HepG2 (cell line): ENCODE data around the gene SLC45A3. TPM values are rescaled to one million over a fixed set of nuclear protein-coding genes. Genes with fewer than 3 reads are reported as not detected.

Experiments
- CHD2 ChIP-seq: IDR thresholded peaks from 2 replicates; pipeline ENCODE4 v1.6.1; 2011; ENCODE audit warnings: low read depth, low read length, improper control_type of control experiment
- CREB1 ChIP-seq, 2 experiments: fragments of 450-650 bp in 1 of 2; IDR thresholded peaks; 2 replicates each; pipeline ENCODE4 v1.6.1; 2016 to 2017; ENCODE audit warnings: control low read depth in 1 of 2, mild to moderate bottlenecking in 1 of 2, missing compliant biosample characterization in 1 of 2, missing genetic modification characterization in 1 of 2
- ERF ChIP-seq: IDR thresholded peaks from 2 replicates; pipeline ENCODE4 v1.6.1; 2018; ENCODE audit warnings: missing biosample characterization, missing genetic modification reagents
- FOXP1 ChIP-seq, 2 experiments: fragments of 450-650 bp in 1 of 2; IDR thresholded peaks; 2 replicates each; pipeline ENCODE4 v1.6.1; 2017 to 2018; ENCODE audit warnings: antibody characterized with exemption in 1 of 2
- HHEX ChIP-seq: IDR thresholded peaks from 2 replicates; pipeline ENCODE4 v1.6.1; 2016; ENCODE audit warnings: control low read depth
- HOXA3 ChIP-seq: sonication (generic); formaldehyde crosslinking; IDR thresholded peaks from 2 replicates; pipeline ENCODE4 v1.5.0; 2020; ENCODE audit warnings: missing genetic modification reagents
- HOXA5 ChIP-seq: sonication (generic); formaldehyde crosslinking; IDR thresholded peaks from 2 replicates; pipeline ENCODE4 v1.4.0; 2020; ENCODE audit warnings: missing genetic modification reagents
- LCORL ChIP-seq, 2 experiments: fragments of 450-650 bp in 1 of 2; sonication (generic) in 1 of 2; formaldehyde crosslinking in 1 of 2; IDR thresholded peaks; 2 replicates each; pipeline versions ENCODE4 v1.5.0 to v1.6.1; 2017 to 2020; ENCODE audit warnings: antibody characterized with exemption in 1 of 2, missing genetic modification reagents in 1 of 2
- ONECUT2 ChIP-seq: sonication (generic); formaldehyde crosslinking; IDR thresholded peaks from 2 replicates; pipeline ENCODE4 v1.4.0; 2020; ENCODE audit warnings: missing genetic modification reagents
- REST ChIP-seq, 2 experiments: IDR thresholded peaks; 2 replicates each; pipeline ENCODE4 v1.6.1; 2011 to 2012; ENCODE audit warnings: low read length in 2 of 2, borderline replicate concordance in 1 of 2, low read depth in 1 of 2, mild to moderate bottlenecking in 1 of 2, moderate library complexity in 1 of 2
- ZFYVE20 ChIP-seq: sonication (generic); formaldehyde crosslinking; IDR thresholded peaks from 2 replicates; pipeline ENCODE4 v1.8.0; 2023; ENCODE audit warnings: low read depth, mild to moderate bottlenecking, moderate library complexity, missing genetic modification reagents, borderline replicate concordance
- ZMYM2 ChIP-seq: sonication (generic); formaldehyde crosslinking; IDR thresholded peaks from 2 replicates; pipeline ENCODE4 v1.8.0; 2022; ENCODE audit warnings: mild to moderate bottlenecking, missing genetic modification reagents
- ZNF609 ChIP-seq: sonication (generic); formaldehyde crosslinking; IDR thresholded peaks from 2 replicates; pipeline ENCODE4 v1.4.0; 2020; ENCODE audit warnings: mild to moderate bottlenecking, missing genetic modification reagents, borderline replicate concordance
- polyA plus RNA-seq, 8 experiments: library from polyadenylated mRNA; depleted of rRNA in 3 of 8; stranded (reverse) in 7 of 8; unstranded in 1 of 8; fragments of >200 nt; fragmentation: Illumina TruSeq in 4 of 8; extraction: Trizol in 4 of 8; gene quantifications; 2 replicates each; pipeline versions ENCODE4 v1.2.1 to v1.2.3, GENCODE V29; 2011 to 2016; ENCODE audit warnings: low read depth in 4 of 8, missing spikeins in 1 of 8, mixed read lengths in 1 of 8; ENCODE audit not compliant: insufficient read depth in 1 of 8
- total RNA-seq, 5 experiments: library from RNA; depleted of rRNA; stranded (reverse); fragments of >200 nt; fragmentation: Illumina TruSeq; extraction: Trizol; gene quantifications; 2 replicates each; pipeline ENCODE4 v1.2.3, GENCODE V29; 2016; ENCODE audit warnings: low read depth in 1 of 5
- TF ChIP-seq, protein P1 (sequence below): sonication (generic); formaldehyde crosslinking; conservative IDR thresholded peaks from 2 replicates; pipeline ENCODE4 v1.5.0; 2020; ENCODE audit warnings: missing genetic modification reagents
- TF ChIP-seq, protein P2 (sequence below): sonication (generic); formaldehyde crosslinking; IDR thresholded peaks from 2 replicates; pipeline ENCODE4 v1.4.0; 2020; ENCODE audit warnings: missing genetic modification reagents, borderline replicate concordance

SLC45A3 gene
- total and polyA plus RNA-seq, 2 of the 13 experiments (the other 11 are each of a cell fraction or from before 2014, with no cell fraction given): 3.4 to 4.1 TPM

DNA sequence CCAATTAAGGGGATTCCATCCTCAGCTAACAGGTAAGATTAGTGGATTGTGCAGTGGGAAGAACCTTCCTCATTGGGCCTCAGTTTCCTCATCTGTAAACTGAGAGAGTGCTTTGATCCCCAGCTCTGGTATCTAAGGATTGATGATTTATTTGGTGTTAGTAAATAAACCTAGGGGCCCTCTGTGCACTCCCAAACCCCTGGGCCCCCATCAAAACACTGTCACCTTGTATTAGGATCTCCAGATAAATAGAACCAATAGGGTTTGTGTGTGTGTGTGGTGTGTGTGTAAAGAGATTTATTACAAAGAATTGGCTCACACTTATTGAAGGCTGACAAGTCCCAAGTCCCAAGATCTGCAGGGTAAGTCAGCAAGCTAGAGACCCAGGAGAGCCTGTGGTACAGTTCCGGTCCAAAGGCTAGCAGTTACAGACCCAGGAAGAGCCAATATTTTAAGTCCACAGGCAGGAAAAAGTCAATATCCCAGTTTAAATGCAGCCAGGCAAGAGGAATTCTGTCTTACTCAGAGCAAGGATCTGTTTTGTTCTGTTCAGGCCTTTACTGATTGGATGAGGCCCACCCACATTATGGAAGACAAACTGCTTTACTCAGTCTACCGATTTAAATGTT is 37.5 kb downstream of the SLC45A3 start (continued):
- TF ChIP-seq ZNF609 (CRISPR knock-in tag): peak; percentile 61
- TF ChIP-seq ONECUT2: peak; percentile 62; the same call in 1 of the 2 replicates
- no peak for TF ChIP-seq FOXP1 (IDR thresholded peaks at IDR 0.05)
- peak; percentile 33; the same call in 1 of the 2 replicates for TF ChIP-seq FOXP1 (CRISPR knock-in tag; IDR thresholded peaks at IDR 0.05)
- TF ChIP-seq HOXA3 (CRISPR knock-in tag): peak; percentile 20; the same call in 1 of the 2 replicates
- TF ChIP-seq, protein P1, sequence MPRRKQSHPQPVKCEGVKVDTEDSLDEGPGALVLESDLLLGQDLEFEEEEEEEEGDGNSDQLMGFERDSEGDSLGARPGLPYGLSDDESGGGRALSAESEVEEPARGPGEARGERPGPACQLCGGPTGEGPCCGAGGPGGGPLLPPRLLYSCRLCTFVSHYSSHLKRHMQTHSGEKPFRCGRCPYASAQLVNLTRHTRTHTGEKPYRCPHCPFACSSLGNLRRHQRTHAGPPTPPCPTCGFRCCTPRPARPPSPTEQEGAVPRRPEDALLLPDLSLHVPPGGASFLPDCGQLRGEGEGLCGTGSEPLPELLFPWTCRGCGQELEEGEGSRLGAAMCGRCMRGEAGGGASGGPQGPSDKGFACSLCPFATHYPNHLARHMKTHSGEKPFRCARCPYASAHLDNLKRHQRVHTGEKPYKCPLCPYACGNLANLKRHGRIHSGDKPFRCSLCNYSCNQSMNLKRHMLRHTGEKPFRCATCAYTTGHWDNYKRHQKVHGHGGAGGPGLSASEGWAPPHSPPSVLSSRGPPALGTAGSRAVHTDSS: no peak
- no peak for TF ChIP-seq CHD2
- TF ChIP-seq ZMYM2: 0 out of 2 replicates have a peak, but pooled peaks have one; percentile 33
- TF ChIP-seq ZFYVE20 (CRISPR knock-in tag): no peak
- TF ChIP-seq HOXA5: 0 out of 2 replicates have a peak, but pooled peaks have one; percentile 39
- TF ChIP-seq HHEX (CRISPR knock-in tag): peak; percentile 61; the same call in 1 of the 2 replicates
- TF ChIP-seq, protein P2, sequence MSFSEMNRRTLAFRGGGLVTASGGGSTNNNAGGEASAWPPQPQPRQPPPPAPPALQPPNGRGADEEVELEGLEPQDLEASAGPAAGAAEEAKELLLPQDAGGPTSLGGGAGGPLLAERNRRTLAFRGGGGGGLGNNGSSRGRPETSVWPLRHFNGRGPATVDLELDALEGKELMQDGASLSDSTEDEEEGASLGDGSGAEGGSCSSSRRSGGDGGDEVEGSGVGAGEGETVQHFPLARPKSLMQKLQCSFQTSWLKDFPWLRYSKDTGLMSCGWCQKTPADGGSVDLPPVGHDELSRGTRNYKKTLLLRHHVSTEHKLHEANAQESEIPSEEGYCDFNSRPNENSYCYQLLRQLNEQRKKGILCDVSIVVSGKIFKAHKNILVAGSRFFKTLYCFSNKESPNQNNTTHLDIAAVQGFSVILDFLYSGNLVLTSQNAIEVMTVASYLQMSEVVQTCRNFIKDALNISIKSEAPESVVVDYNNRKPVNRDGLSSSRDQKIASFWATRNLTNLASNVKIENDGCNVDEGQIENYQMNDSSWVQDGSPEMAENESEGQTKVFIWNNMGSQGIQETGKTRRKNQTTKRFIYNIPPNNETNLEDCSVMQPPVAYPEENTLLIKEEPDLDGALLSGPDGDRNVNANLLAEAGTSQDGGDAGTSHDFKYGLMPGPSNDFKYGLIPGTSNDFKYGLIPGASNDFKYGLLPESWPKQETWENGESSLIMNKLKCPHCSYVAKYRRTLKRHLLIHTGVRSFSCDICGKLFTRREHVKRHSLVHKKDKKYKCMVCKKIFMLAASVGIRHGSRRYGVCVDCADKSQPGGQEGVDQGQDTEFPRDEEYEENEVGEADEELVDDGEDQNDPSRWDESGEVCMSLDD: no peak
- no peak for TF ChIP-seq CREB1 (IDR thresholded peaks at IDR 0.05)
- 0 out of 2 replicates have a peak, but pooled peaks have one; percentile 29 for TF ChIP-seq CREB1 (CRISPR knock-in tag; IDR thresholded peaks at IDR 0.05)
- TF ChIP-seq REST (IDR thresholded peaks at IDR 0.05; ENCODE audit: borderline replicate concordance in 1 of 2, low read depth in 1 of 2, low read length in 2 of 2): peak in 1 of 2 experiments; percentile 24; a peak in 1 of 4 replicates
- TF ChIP-seq ERF (CRISPR knock-in tag): no peak
- TF ChIP-seq LCORL (IDR thresholded peaks at IDR 0.05): no peak
- TF ChIP-seq LCORL (CRISPR knock-in tag; IDR thresholded peaks at IDR 0.05): peak; percentile 46; the same call in 1 of the 2 replicates
